ENCODE measurements around the gene AIPL1.

AIPL1 gene

DNA sequence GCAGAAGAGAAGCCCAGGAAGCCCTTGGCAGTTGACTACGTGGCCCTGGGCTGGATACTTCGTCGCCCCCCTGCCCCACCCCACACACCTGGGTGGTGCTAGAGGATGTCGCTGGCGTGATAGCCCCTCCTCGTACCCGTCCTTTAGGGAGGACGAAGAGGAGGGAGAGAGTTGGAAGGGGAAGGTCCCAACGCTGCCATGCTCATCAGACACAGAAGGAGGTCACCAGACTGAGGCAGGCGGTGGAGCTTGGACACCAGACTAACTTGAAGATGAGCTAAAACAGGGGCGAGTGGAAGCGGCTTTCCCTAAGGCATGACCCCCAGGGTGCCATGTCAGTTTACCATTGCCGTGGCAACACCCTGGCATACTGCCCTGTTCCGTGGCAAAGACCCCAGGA, 11.0 kb downstream of the AIPL1 start:
- no peak overlapping the region for H3K27ac ChIP-seq
- TF ChIP-seq, protein P1, sequence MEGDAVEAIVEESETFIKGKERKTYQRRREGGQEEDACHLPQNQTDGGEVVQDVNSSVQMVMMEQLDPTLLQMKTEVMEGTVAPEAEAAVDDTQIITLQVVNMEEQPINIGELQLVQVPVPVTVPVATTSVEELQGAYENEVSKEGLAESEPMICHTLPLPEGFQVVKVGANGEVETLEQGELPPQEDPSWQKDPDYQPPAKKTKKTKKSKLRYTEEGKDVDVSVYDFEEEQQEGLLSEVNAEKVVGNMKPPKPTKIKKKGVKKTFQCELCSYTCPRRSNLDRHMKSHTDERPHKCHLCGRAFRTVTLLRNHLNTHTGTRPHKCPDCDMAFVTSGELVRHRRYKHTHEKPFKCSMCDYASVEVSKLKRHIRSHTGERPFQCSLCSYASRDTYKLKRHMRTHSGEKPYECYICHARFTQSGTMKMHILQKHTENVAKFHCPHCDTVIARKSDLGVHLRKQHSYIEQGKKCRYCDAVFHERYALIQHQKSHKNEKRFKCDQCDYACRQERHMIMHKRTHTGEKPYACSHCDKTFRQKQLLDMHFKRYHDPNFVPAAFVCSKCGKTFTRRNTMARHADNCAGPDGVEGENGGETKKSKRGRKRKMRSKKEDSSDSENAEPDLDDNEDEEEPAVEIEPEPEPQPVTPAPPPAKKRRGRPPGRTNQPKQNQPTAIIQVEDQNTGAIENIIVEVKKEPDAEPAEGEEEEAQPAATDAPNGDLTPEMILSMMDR (conservative IDR thresholded peaks at IDR 0.05) = no peak

DNA sequence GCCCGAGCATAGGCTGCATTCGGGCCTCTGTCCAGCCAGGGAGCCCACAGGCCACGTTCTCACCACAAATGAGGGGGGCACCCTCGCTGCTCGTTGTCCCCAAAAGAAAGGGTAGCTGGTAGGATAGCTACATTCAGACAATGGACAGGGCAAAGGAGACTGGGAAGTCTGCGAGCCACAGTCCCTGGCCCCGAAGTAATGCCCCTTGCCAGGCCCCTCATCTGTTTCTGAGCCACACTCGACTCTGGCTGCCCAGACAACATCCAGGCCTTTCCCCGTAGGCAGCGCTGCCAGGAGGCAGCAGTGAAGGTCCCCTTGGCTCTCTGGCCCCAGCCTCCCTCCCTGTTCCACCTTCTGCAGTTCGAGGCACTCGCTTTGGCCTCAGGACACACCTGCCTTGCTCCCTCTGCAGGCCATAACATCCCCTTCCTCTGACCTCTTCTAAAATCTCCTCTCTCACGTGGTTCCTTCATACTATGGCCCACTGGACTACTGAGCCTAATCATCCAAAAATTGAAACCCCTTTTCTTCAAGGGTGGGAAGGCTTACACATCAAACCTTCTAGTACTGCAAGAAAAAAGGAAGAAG, 12.2 kb downstream of the AIPL1 start:
- TF ChIP-seq, protein P1 (conservative IDR thresholded peaks at IDR 0.05) = no peak

DNA sequence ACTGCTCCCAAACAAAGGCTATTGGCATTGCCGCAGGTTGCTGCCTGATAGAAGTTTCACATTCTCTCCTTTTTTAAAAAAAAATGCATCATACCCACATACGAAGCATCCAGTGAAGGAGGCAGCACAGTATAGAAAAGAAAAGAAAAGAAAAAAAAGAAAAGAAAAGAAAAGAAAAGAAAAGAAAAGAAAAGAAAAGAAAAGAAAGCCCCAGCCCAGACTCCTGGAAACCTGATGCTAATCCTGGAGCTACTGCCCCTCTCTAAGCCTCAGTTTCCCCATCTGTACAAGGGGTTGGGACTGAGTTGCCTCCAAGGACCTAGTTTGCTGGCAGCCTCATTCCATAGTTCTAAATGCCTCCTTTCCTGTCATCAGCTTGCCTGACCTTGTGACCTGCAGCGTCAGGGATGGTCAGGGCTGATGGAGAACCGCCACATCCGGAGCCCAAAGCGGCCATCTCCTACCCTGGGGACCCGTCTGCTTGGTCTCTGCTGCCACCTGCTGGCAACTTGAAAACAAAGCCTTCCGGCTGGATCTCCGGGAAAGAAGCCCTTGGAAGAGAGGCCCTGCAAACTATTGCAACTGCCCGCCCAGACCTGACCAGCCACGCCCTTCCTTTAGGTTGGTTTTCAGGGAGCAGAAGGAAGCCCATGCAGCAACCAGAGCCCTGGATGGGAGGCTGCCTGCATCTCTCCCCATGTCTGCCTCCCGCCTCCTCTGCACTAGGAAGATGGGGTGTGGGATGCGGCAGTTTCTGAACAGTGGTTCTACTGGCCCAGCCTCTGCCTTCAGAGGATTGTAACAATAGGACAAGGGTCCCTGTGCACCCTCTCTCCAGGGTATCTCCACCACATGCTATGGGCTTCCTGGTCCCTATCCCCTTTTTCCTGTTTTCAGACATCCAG, 13.0 kb downstream of the AIPL1 start:
- H3K27ac ChIP-seq = no peak overlapping the region
- TF ChIP-seq, protein P1 (conservative IDR thresholded peaks at IDR 0.05) = peak; percentile 79

More for the DNA sequence above, 12.2 kb downstream of the AIPL1 start:
- no peak overlapping the region for H3K27ac ChIP-seq

DNA sequence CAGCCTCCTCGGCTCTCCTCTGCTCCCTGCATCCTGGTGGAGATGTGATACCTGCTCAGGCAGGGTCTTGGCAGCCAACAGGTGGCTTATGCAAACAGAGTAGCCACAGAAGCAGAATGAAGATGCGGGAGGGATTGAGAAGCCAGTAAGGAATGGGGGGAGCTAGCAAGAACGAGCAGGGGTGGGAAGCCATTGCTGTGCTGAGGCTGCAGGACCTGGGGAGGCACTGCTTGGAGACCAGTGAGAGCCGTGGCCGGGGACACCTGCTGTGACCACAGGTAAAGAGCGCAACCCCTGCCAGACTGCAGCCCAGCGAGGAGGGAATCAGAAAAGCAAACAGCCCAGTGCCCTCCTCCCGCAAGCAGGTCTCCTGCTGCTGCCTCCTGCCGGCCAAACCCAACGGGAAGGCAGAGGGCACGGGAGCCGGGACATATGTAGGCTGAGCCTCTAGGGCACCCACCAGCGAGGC, 14.7 kb downstream of the AIPL1 start:
- H3K27ac ChIP-seq = peak overlapping the region; percentile 28; the same call in 1 of the 2 replicates
- TF ChIP-seq, protein P1 (conservative IDR thresholded peaks at IDR 0.05) = peak; percentile 71

GRCh38 chr17:6415616-6416015, 19.3 kb downstream of the AIPL1 start:
- TF ChIP-seq, protein P1 (conservative IDR thresholded peaks at IDR 0.05) = no peak
- H3K27ac ChIP-seq = no peak overlapping the region

- no peak overlapping the region for H3K27ac ChIP-seq
- TF ChIP-seq, protein P1 (conservative IDR thresholded peaks at IDR 0.05) = peak; percentile 70
These were observed 21.9 kb downstream of the AIPL1 start for GRCh38 chr17:6413065-6413464.

- TF ChIP-seq, protein P1 (conservative IDR thresholded peaks at IDR 0.05) = no peak
- no peak overlapping the region for H3K27ac ChIP-seq
These were observed 26.2 kb downstream of the AIPL1 start for GRCh38 chr17:6408735-6409134.
